IPS-20b (cell line): ENCODE measurements around the gene GARNL3.

Source experiments
- H3K27ac ChIP-seq: one replicate; pipeline ENCODE4 v1.5.1; 2013; ENCODE audit warnings: low read length
- H3K27me3 ChIP-seq: 2 replicates; pipeline ENCODE4 v1.6.1; 2013; ENCODE audit warnings: mild to moderate bottlenecking, low read length, inconsistent platforms; ENCODE audit not compliant: insufficient read depth
- H3K36me3 ChIP-seq: 2 replicates; pipeline ENCODE4 v1.6.1; 2013; ENCODE audit warnings: low read depth, mild to moderate bottlenecking, inconsistent platforms, low read length, moderate library complexity; ENCODE audit not compliant: insufficient read depth
- H3K4me1 ChIP-seq: 2 replicates; pipeline ENCODE4 v1.6.1; 2013; ENCODE audit warnings: mild to moderate bottlenecking, control low read depth, inconsistent platforms, low read length, moderate library complexity; ENCODE audit not compliant: insufficient read depth
- H3K4me3 ChIP-seq: 2 replicates; pipeline ENCODE4 v1.5.1; 2013; ENCODE audit warnings: mild to moderate bottlenecking, low read length, inconsistent platforms
- H3K9ac ChIP-seq: 2 replicates; pipeline ENCODE4 v1.6.1; 2013; ENCODE audit warnings: low read depth, mild to moderate bottlenecking, inconsistent platforms, low read length, moderate library complexity
- H3K9me3 ChIP-seq: 2 replicates; pipeline ENCODE4 v1.6.1; 2013; ENCODE audit warnings: mild to moderate bottlenecking, low read depth, low read length, inconsistent platforms; ENCODE audit not compliant: insufficient read depth

GARNL3 gene

DNA sequence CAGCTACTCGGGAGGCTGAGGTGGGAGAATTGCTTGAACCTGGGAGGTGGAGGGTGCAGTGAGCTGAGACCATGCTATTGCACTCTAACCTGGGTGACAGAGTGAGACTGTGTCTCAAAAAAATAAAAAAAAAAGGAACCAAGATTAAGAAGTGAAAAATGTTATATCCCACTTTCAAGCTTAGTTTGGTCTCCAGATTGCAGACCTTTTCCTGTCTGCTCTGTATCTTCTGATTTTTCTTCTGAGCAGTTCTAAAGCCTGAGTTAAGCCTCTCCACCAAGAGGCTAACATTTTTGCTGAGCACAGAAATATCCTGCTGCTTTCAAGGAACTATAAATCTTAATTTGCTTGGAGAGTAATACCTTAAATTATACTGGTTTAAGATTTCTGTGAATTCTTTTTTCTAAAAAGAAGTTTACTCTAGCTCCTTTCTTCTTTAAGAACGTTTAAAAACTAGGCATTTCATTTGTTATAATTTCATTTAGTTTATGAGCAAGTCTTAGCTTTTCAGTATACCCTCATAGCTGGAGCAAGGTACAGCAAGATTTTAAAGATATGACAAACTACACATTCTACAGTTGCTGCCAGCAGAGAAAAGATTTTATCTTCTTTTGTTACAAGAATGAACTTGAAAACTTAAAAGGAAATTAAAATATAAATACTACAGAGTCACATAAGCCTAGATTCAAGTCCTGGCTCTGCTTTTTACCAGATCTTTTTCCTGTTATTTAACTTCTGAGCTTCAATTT lies 55.0 kb downstream of the GARNL3 start:
- Histone ChIP-seq H3K36me3 (no peaks in the 10 kb centered on the region), H3K27me3 (no peaks in the 10 kb centered on the region), H3K4me1 (no peaks in the 10 kb centered on the region), H3K27ac (no peak overlapping the region), H3K9me3 (no peaks in the 10 kb centered on the region), H3K9ac (no peak overlapping the region), H3K4me3 (no peak overlapping the region)

GRCh38 chr9:127320115-127320378 lies 55.5 kb downstream of the GARNL3 start:
- Histone ChIP-seq H3K27ac (no peak overlapping the region), H3K9ac (no peak overlapping the region), H3K36me3 (no peaks in the 10 kb centered on the region), H3K27me3 (no peaks in the 10 kb centered on the region), H3K9me3 (no peaks in the 10 kb centered on the region), H3K4me1 (no peaks in the 10 kb centered on the region), H3K4me3 (no peak overlapping the region)

DNA sequence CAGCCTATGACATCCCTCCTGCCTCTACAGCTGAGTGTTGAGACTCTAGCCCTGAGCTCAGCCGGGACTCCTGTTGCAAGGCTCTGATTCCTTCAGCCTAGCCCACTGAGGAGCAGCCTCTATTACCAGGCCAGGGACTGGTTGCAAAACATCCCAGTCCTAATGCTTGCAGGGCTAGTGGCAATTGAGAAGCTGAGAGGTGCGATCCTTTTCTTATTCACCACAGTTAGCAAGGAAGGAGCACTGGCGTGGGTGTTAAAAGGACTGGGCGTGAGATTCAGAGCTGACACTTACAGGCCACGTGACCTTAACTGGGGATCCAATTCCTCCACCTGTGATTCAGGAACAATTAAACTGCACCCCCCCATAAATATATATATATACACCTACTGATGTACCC lies 58.8 kb downstream of the GARNL3 start:
- H3K9me3 ChIP-seq: no peaks in the 10 kb centered on the region
- no peak overlapping the region for H3K9ac ChIP-seq
- no peak overlapping the region for H3K4me3 ChIP-seq
- no peaks in the 10 kb centered on the region for H3K27me3 ChIP-seq
- H3K36me3 ChIP-seq: no peaks in the 10 kb centered on the region
- no peaks in the 10 kb centered on the region for H3K4me1 ChIP-seq
- no peak overlapping the region for H3K27ac ChIP-seq

- Histone ChIP-seq H3K27ac (no peak overlapping the region), H3K4me1 (no peaks in the 10 kb centered on the region), H3K4me3 (no peak overlapping the region), H3K9ac (no peak overlapping the region), H3K36me3 (no peaks in the 10 kb centered on the region; the same call in 1 of the 2 replicates), H3K27me3 (no peaks in the 10 kb centered on the region), H3K9me3 (no peaks in the 10 kb centered on the region)
Measured at GRCh38 chr9:127330501-127330900, 65.9 kb downstream of the GARNL3 start.

DNA sequence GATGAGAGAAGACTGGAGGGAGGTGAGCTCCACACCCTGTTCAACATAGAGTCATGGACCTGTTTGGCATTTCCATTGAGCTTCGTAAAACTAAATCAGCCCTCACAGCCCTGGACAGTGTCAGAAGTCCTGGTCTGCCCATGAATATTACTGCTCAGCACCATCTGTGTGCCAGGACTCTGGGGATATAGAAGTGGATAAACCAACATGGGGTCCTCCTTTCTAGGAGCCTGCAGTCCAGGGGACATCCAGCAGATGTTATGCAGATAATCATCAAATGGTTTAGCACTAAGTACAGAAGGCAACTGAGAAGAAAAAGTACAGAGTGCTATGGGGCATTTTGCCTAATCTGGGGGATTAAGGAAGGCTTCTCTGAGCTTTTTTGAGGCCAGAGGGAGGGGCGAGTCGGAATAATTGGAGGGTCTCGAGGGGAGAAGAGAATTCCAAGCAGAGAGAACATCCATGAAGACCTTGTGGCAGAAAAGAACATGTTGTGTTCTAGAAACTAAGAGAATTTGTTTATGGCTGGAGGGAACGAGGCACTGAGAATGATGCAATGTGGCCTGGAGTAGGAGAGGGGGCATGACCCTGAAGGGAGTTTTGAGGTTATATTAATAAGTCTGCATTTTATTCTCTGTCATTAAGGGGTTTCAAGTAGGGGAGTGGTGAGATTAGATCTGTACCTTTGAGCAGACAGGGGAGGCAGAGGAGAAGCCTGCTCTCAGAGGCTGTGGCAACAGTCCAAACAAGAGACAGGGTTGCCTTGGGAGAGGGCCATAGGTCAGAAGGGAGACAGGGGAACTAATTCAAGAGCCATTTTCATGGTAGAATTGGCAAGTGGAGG lies 68.9 kb downstream of the GARNL3 start:
- no peak overlapping the region for H3K4me3 ChIP-seq
- peaks cover 6% of the 10 kb centered on the region for H3K36me3 ChIP-seq
- H3K27me3 ChIP-seq: no peaks in the 10 kb centered on the region
- H3K4me1 ChIP-seq: no peaks in the 10 kb centered on the region
- no peak overlapping the region for H3K9ac ChIP-seq
- no peaks in the 10 kb centered on the region for H3K9me3 ChIP-seq
- no peak overlapping the region for H3K27ac ChIP-seq

GRCh38 chr9:127334725-127335124 lies 70.2 kb downstream of the GARNL3 start:
- no peaks in the 10 kb centered on the region for H3K27me3 ChIP-seq
- no peak overlapping the region for H3K9ac ChIP-seq
- peaks cover 6% of the 10 kb centered on the region for H3K36me3 ChIP-seq
- no peaks in the 10 kb centered on the region for H3K4me1 ChIP-seq
- no peak overlapping the region for H3K27ac ChIP-seq
- H3K4me3 ChIP-seq: no peak overlapping the region
- no peaks in the 10 kb centered on the region for H3K9me3 ChIP-seq

DNA sequence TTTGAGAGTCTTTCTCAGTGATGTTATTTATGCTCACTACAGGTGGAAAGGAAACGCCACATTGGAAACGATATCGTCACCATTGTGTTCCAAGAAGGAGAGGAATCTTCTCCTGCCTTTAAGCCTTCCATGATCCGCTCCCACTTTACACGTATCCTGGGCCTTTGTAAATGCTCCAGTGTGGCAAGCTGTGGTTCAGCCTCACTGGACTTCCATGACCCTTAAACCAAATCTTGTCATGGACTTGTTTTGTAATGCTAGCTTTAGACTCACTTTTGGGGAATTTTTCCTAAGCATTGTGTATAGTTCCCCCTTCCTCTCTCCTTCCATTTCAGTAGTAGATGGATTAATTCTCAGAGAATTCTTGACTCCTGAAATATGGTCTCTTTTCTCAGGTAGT lies 71.5 kb downstream of the GARNL3 start:
- Histone ChIP-seq H3K4me3 (no peak overlapping the region), H3K9ac (no peak overlapping the region), H3K27ac (no peak overlapping the region), H3K27me3 (no peaks in the 10 kb centered on the region), H3K4me1 (no peaks in the 10 kb centered on the region), H3K9me3 (no peaks in the 10 kb centered on the region), H3K36me3 (peaks cover 6% of the 10 kb centered on the region)

DNA sequence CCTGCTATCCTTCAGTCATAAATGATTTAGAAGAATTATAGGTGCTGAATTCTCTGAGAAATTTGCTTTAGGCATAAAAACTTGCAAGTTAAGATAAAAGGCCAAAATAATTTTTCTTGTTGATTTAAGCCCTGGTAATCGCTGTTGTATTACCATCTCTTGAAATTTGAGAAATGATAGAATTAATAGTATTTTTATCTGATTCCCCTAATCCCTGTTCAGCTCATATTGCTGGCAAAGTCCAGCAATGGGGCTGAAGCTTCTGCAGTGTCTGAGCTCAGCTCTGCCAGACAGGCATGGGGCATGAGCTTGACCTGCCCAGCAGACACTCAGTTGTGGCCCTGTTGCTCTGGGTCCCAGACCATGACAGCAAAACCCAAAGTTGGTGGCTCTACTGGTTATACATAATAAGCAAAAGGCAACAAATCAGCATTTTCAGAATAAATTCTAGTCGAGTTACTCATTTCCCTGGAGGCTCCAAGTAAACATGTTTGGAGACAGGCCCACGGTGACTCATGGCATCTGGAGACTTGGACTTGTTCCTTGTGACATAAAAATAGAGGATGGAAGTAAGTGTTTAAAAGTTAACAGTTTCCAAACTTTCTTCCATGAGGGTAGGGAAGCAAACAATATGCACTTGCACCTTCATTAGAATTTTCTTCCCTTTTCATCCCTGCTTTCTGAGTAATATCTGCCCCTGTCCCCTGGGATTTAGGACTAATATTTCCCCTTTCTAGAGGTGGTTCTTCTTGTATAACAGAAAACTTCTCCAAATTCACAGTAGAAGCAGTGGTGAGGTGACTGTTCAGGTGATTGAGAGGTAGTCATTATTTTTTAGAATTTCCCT lies 72.2 kb downstream of the GARNL3 start:
- H3K9ac ChIP-seq: no peak overlapping the region
- H3K27me3 ChIP-seq: no peaks in the 10 kb centered on the region
- no peaks in the 10 kb centered on the region for H3K9me3 ChIP-seq
- H3K36me3 ChIP-seq: peaks cover 6% of the 10 kb centered on the region
- H3K4me3 ChIP-seq: no peak overlapping the region
- no peak overlapping the region for H3K27ac ChIP-seq
- H3K4me1 ChIP-seq: no peaks in the 10 kb centered on the region

- H3K9me3 ChIP-seq: no peaks in the 10 kb centered on the region
- H3K27me3 ChIP-seq: no peaks in the 10 kb centered on the region
- H3K4me1 ChIP-seq: no peaks in the 10 kb centered on the region
- no peak overlapping the region for H3K9ac ChIP-seq
- H3K4me3 ChIP-seq: no peak overlapping the region
- H3K27ac ChIP-seq: no peak overlapping the region
- peaks cover 28% of the 10 kb centered on the region; the same call in 1 of the 2 replicates for H3K36me3 ChIP-seq
Measured at GRCh38 chr9:127340721-127341120, 76.1 kb downstream of the GARNL3 start.

GRCh38 chr9:127341152-127341551 lies 76.6 kb downstream of the GARNL3 start:
- Histone ChIP-seq H3K36me3 (peaks cover 30% of the 10 kb centered on the region; the same call in 1 of the 2 replicates), H3K4me1 (no peaks in the 10 kb centered on the region), H3K27ac (no peak overlapping the region), H3K4me3 (no peak overlapping the region), H3K27me3 (no peaks in the 10 kb centered on the region), H3K9me3 (no peaks in the 10 kb centered on the region), H3K9ac (no peak overlapping the region)

GRCh38 chr9:127344368-127345000 lies 79.9 kb downstream of the GARNL3 start:
- no peaks in the 10 kb centered on the region for H3K9me3 ChIP-seq
- no peak overlapping the region for H3K27ac ChIP-seq
- H3K4me1 ChIP-seq: no peaks in the 10 kb centered on the region; the same call in 1 of the 2 replicates
- H3K36me3 ChIP-seq: peaks cover 25% of the 10 kb centered on the region; the same call in 1 of the 2 replicates
- H3K9ac ChIP-seq: no peak overlapping the region
- H3K27me3 ChIP-seq: no peaks in the 10 kb centered on the region
- no peak overlapping the region for H3K4me3 ChIP-seq
